GM19023 (cell line): Measurements from ENCODE around the gene B4GALT6.

Experiments used
- ATAC-seq: cut with Tn5 transposase; IDR thresholded peaks from one replicate; pipeline ENCODE4 v1.9.1; 2021; ENCODE audit warnings: mild to moderate bottlenecking, moderate library complexity; ENCODE audit not compliant: unreplicated experiment

Gene B4GALT6

GRCh38 chr18:31694297-31694696 lies 9.9 kb upstream of the B4GALT6 start:
- ATAC-seq, result no peak

- no peak for ATAC-seq
Measured at GRCh38 chr18:31688606-31689005, 4.2 kb upstream of the B4GALT6 start.

GRCh38 chr18:31686986-31687928 lies 2.9 kb upstream of the B4GALT6 start:
- no peak for ATAC-seq

GRCh38 chr18:31686572-31686971 lies 2.2 kb upstream of the B4GALT6 start:
- no peak for ATAC-seq

- ATAC-seq, result peak; percentile 73
Measured at GRCh38 chr18:31685097-31686082, 1.0 kb upstream of the B4GALT6 start.

GRCh38 chr18:31683968-31684278 lies 458 bp downstream of the B4GALT6 start:
- no peak for ATAC-seq

- ATAC-seq, result no peak
Measured at GRCh38 chr18:31683106-31683505, 1.3 kb downstream of the B4GALT6 start.

GRCh38 chr18:31680831-31681568 lies 3.4 kb downstream of the B4GALT6 start:
- no peak for ATAC-seq

- ATAC-seq, result no peak
Measured at GRCh38 chr18:31680433-31680811, 4.0 kb downstream of the B4GALT6 start.

GRCh38 chr18:31679791-31680432 lies 4.5 kb downstream of the B4GALT6 start:
- no peak for ATAC-seq

- ATAC-seq, result no peak
Measured at GRCh38 chr18:31679133-31679742, 5.1 kb downstream of the B4GALT6 start.

- no peak for ATAC-seq
Measured at GRCh38 chr18:31678425-31678824, 6.0 kb downstream of the B4GALT6 start.

GRCh38 chr18:31677592-31677991 lies 6.8 kb downstream of the B4GALT6 start:
- ATAC-seq, result no peak

GRCh38 chr18:31675404-31675803 lies 9.0 kb downstream of the B4GALT6 start:
- ATAC-seq, result no peak

- ATAC-seq, result no peak
Measured at GRCh38 chr18:31672628-31673135, 11.7 kb downstream of the B4GALT6 start.

- no peak for ATAC-seq
Measured at GRCh38 chr18:31671951-31672350, 12.4 kb downstream of the B4GALT6 start.

- ATAC-seq, result no peak
Measured at GRCh38 chr18:31669541-31669940, 14.8 kb downstream of the B4GALT6 start.

- no peak for ATAC-seq
Measured at GRCh38 chr18:31667185-31667584, 17.2 kb downstream of the B4GALT6 start.

- no peak for ATAC-seq
Measured at GRCh38 chr18:31666055-31666454, 18.3 kb downstream of the B4GALT6 start.

- no peak for ATAC-seq
Measured at GRCh38 chr18:31664101-31664500, 20.3 kb downstream of the B4GALT6 start.
